Measurements from ENCODE around the gene ASB6.

DNA sequence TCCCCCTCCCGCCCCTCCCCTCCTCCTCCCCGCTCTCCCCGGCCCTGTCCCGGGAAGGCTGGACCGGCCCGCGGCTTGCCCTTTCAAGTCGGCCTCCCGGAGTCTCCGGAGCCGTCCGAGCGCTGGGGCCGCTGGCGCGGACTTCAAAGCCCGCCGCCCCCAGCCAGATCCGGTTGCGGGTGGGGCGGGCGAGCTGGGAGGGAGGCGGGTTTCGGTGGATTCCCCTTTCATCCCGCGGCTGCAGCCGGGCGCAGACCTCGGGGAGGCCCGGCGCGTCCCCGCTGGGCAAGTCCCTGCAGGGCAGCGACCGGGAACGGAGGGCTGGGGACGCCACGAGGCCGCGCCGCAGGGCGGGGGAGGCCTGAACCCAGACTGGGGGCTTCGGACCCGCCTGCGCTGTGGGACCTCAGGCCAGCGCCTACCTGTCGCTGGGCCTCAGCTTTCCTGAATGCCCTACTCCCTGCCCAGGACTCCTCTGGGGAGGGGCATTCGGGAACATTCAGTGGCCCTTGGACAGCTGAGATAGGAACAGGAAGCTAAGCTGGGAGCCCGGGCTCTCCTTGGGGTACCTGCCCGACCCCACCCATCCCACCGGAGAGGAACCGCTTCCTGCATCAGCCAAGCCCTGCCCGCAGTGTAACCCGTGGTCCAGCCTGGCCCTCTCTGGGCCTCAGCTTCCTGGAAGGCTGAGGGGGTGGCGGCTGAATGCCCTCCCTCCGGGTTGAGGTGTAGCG, 44.4 kb downstream of the ASB6 start:
- no peak for TF ChIP-seq EZH2phosphoT487 (IDR thresholded peaks at IDR 0.05; ENCODE audit: insufficient read depth, low read depth)
- no peak for TF ChIP-seq EZH2 (IDR thresholded peaks at IDR 0.05; ENCODE audit: insufficient read depth, poor library complexity, severe bottlenecking)
